Measurements from ENCODE around the gene GLRA1.

GRCh38 chr5:151911011-151911410 lies 13.6 kb downstream of the GLRA1 start:
- TF ChIP-seq EZH2phosphoT487 (IDR thresholded peaks at IDR 0.05; ENCODE audit: insufficient read depth, low read depth) (no peak), EZH2 (IDR thresholded peaks at IDR 0.05; ENCODE audit: insufficient read depth, poor library complexity, severe bottlenecking) (no peak)

Measured in GM23248 (cell line).